ENCODE measurements around the gene ATP13A3. TPM values are rescaled to one million over a fixed set of nuclear protein-coding genes. Genes with fewer than 3 reads are reported as not detected.

ATP13A3 gene
- total and polyA plus RNA-seq, 10 of the 15 experiments (the other 5 are each of a cell fraction or from before 2014, with no cell fraction given), result 14.0 to 108 (median 69.5) TPM

DNA sequence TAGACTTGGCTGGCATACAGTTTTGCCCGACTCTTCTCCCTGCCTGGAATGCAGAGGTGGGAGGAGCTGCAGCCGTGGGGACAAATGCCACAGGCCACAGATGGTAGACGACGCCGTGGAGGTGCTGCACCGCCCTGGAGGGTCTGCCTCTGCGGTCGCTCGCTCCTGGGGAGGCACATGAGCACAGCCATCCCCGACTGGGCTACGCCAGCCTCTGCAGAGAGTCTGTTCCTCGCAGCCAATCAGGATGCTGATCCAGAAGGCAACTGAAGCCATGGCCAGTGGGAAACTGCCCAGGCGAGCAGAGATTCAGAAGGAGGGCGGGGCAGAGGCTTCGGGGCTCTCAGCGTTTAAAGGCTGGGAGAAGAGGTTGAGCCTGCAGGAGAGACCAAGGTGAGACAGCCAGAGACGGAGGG lies 105.3 kb downstream of the ATP13A3 start:
- FAIRE-seq (no peak), DNase-seq (ENCODE audit: low read depth, low spot score) (no peak), ATAC-seq (no peak)
- ChIA-PET SMC1A (ENCODE audit: uncharacterized antibody, unreplicated experiment) (no interaction called here), CTCF (no interaction called here), RAD21 (ENCODE audit: unreplicated experiment) (no interaction called here), POLR2A (no interaction called here)
- TF ChIP-seq, protein P1, sequence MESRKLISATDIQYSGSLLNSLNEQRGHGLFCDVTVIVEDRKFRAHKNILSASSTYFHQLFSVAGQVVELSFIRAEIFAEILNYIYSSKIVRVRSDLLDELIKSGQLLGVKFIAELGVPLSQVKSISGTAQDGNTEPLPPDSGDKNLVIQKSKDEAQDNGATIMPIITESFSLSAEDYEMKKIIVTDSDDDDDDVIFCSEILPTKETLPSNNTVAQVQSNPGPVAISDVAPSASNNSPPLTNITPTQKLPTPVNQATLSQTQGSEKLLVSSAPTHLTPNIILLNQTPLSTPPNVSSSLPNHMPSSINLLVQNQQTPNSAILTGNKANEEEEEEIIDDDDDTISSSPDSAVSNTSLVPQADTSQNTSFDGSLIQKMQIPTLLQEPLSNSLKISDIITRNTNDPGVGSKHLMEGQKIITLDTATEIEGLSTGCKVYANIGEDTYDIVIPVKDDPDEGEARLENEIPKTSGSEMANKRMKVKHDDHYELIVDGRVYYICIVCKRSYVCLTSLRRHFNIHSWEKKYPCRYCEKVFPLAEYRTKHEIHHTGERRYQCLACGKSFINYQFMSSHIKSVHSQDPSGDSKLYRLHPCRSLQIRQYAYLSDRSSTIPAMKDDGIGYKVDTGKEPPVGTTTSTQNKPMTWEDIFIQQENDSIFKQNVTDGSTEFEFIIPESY (IDR thresholded peaks at IDR 0.05), result no peak
- TF ChIP-seq MTA2 (IDR thresholded peaks at IDR 0.05; ENCODE audit: low read depth) (no peak), TCF3 (IDR thresholded peaks at IDR 0.05; ENCODE audit: borderline replicate concordance, insufficient read depth, low read depth, low read length) (no peak), NFYB (IDR thresholded peaks at IDR 0.05; ENCODE audit: insufficient read depth, low read depth, low read length) (no peak), TAF1 (IDR thresholded peaks at IDR 0.05; ENCODE audit: borderline replicate concordance, low read depth, low read length) (no peak), MYB (IDR thresholded peaks at IDR 0.05; ENCODE audit: borderline replicate concordance, low read depth, low read length) (no peak), TCF7 (IDR thresholded peaks at IDR 0.05; ENCODE audit: borderline replicate concordance) (no peak)
- TF ChIP-seq, protein P2, sequence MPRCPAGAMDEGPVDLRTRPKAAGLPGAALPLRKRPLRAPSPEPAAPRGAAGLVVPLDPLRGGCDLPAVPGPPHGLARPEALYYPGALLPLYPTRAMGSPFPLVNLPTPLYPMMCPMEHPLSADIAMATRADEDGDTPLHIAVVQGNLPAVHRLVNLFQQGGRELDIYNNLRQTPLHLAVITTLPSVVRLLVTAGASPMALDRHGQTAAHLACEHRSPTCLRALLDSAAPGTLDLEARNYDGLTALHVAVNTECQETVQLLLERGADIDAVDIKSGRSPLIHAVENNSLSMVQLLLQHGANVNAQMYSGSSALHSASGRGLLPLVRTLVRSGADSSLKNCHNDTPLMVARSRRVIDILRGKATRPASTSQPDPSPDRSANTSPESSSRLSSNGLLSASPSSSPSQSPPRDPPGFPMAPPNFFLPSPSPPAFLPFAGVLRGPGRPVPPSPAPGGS (IDR thresholded peaks at IDR 0.05; ENCODE audit: borderline replicate concordance, insufficient read depth, low read depth, low read length, poor library complexity, severe bottlenecking), result no peak
- TF ChIP-seq, protein P3, sequence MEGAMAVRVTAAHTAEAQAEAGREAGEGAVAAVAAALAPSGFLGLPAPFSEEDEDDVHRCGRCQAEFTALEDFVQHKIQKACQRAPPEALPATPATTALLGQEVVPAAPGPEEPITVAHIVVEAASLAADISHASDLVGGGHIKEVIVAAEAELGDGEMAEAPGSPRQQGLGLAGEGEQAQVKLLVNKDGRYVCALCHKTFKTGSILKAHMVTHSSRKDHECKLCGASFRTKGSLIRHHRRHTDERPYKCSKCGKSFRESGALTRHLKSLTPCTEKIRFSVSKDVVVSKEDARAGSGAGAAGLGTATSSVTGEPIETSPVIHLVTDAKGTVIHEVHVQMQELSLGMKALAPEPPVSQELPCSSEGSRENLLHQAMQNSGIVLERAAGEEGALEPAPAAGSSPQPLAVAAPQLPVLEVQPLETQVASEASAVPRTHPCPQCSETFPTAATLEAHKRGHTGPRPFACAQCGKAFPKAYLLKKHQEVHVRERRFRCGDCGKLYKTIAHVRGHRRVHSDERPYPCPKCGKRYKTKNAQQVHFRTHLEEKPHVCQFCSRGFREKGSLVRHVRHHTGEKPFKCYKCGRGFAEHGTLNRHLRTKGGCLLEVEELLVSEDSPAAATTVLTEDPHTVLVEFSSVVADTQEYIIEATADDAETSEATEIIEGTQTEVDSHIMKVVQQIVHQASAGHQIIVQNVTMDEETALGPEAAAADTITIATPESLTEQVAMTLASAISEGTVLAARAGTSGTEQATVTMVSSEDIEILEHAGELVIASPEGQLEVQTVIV (IDR thresholded peaks at IDR 0.05; ENCODE audit: borderline replicate concordance, partially characterized antibody), result no peak
- Histone ChIP-seq H3K79me2 (ENCODE audit: control insufficient read depth, insufficient read depth, low read length) (no peaks in the 10 kb centered on the region), H3K4me2 (ENCODE audit: control insufficient read depth, insufficient read depth) (no peak overlapping the region), H3K9ac (ENCODE audit: control insufficient read depth, insufficient read depth, low read length) (no peak overlapping the region), H3K27me3 (replicated peaks in 1 of 2; ENCODE audit: control insufficient read depth in 2 of 2, insufficient read depth in 2 of 2, low read length in 1 of 2) (no peaks in the 10 kb centered on the region; a peak in 2 of 4 replicates), H4K20me1 (ENCODE audit: control insufficient read depth, insufficient read depth) (no peaks in the 10 kb centered on the region), H3K4me1 (ENCODE audit: control insufficient read depth, insufficient read depth, low read length) (no peaks in the 10 kb centered on the region), H3K4me3 (no peak overlapping the region), H3K27ac (ENCODE audit: control insufficient read depth, insufficient read depth) (no peak overlapping the region), H3K9me3 (replicated peaks; ENCODE audit: control insufficient read depth, insufficient read depth, low read length) (no peaks in the 10 kb centered on the region), H3K36me3 (ENCODE audit: control insufficient read depth in 2 of 2, insufficient read depth in 2 of 2, low read length in 1 of 2) (no peaks in the 10 kb centered on the region), H2AFZ (ENCODE audit: control insufficient read depth, low read depth, low read length) (no peak overlapping the region)
- intact Hi-C loops (cut with micrococcal nuclease; ENCODE audit: unreplicated experiment) (no loop called here), in situ Hi-C loops (cut with MboI) (no loop called here)
- BruUV-seq (replicated peaks), result no TSS peak
- 51% methylated on average over 17 of the region's 17 CpGs for WGBS (ENCODE audit: insufficient coverage, insufficient replicate concordance, low lambda C conversion rate, missing lambda C conversion rate)
